Measurements from ENCODE around the gene AFF2. TPM values are rescaled to one million over a fixed set of nuclear protein-coding genes. Genes with fewer than 3 reads are reported as not detected.

The AFF2 gene
- total and polyA plus RNA-seq, 2 donors from 2014 or later: 0.09 to 5.7 TPM

DNA sequence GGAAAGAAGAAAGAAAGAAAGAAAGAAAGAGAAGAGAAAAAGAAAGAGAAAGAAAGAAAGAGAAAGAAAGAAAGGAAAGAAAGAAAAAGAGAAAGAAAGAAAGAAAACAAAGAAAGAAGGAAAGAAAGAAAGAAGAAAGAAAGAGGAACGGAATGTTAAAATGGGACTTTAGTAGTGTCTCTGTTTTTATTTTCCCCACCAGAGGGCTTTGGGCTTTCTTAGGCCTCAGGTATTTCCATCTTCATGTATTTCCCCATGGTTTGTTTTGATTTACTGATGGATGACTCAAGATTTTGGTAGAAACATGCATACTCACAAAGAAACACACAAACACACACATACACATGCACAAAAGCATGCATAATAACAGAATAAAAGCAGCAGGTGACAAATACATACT is 181.2 kb downstream of the AFF2 start:
- intact Hi-C loops (cut with DNase I): no loop called here
- H3K4me3 ChIP-seq (ENCODE audit: low read length in 3 of 3): no peak overlapping the region
- H3K4me1 ChIP-seq (ENCODE audit: control insufficient read depth in 2 of 3, insufficient read depth in 2 of 3, low read depth in 1 of 3, low read length in 3 of 3): no peaks in the 10 kb centered on the region
- H3K27me3 ChIP-seq (ENCODE audit: control insufficient read depth, insufficient read depth, low read length): no peaks in the 10 kb centered on the region
- no peak overlapping the region for H3K9ac ChIP-seq (ENCODE audit: low read length in 3 of 3)
- DNase-seq: no peak
- no peaks in the 10 kb centered on the region for H3K36me3 ChIP-seq (ENCODE audit: control insufficient read depth in 2 of 3, insufficient read depth in 3 of 3, low read length in 3 of 3)
- H3K9me3 ChIP-seq (ENCODE audit: control insufficient read depth in 2 of 3, insufficient read depth in 1 of 3, low read length in 3 of 3): no peaks in the 10 kb centered on the region
- no peak for FAIRE-seq
- H3K27ac ChIP-seq (ENCODE audit: low read depth in 2 of 2, low read length in 2 of 2): no peak overlapping the region
- TF ChIP-seq, protein P1, sequence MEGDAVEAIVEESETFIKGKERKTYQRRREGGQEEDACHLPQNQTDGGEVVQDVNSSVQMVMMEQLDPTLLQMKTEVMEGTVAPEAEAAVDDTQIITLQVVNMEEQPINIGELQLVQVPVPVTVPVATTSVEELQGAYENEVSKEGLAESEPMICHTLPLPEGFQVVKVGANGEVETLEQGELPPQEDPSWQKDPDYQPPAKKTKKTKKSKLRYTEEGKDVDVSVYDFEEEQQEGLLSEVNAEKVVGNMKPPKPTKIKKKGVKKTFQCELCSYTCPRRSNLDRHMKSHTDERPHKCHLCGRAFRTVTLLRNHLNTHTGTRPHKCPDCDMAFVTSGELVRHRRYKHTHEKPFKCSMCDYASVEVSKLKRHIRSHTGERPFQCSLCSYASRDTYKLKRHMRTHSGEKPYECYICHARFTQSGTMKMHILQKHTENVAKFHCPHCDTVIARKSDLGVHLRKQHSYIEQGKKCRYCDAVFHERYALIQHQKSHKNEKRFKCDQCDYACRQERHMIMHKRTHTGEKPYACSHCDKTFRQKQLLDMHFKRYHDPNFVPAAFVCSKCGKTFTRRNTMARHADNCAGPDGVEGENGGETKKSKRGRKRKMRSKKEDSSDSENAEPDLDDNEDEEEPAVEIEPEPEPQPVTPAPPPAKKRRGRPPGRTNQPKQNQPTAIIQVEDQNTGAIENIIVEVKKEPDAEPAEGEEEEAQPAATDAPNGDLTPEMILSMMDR (IDR thresholded peaks at IDR 0.05; ENCODE audit: borderline replicate concordance, extremely low read depth, insufficient read depth): no peak

DNA sequence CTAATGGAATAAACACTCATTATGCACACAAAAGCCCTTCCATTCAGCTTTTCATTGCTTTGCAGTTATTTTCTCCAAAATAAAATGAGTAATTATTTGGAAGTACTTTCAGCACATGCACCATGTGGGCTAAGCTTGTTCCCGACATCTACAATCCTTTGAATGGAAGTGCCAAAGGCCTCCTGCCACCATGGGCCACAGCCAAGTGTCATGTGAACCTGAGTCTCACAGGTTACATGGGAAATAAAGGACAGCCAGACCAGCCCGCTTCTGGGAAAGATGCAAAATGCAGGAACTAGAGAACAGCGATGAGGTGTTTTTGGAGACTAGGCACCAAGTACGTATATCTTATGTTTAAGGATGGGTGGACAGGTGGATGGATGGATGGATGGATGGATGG is 181.8 kb downstream of the AFF2 start:
- intact Hi-C loops (cut with DNase I): no loop called here
- no peak for FAIRE-seq
- TF ChIP-seq, protein P1 (IDR thresholded peaks at IDR 0.05; ENCODE audit: borderline replicate concordance, extremely low read depth, insufficient read depth): no peak

DNA sequence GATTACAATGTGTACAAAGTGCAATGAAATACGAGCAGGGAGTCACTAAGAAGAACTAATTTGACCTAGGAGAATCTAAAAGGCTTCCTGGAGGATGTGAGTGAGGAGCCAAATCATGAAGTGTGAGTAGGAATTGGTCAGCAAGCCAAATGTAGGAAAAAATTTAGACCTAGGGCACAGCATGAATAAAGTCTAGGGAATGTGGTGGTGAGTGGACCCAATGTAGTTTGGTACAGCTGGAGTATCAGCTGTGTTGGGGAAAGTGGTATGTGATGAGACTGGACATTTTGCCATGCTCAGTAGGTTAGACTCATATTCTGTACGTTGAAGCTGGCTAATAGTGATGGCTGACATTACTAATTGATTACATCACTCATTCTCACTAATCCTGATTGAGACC is 191.0 kb downstream of the AFF2 start:
- H3K27me3 ChIP-seq (ENCODE audit: control insufficient read depth, insufficient read depth, low read length): no peaks in the 10 kb centered on the region
- no peak overlapping the region for H3K9ac ChIP-seq (ENCODE audit: low read length in 3 of 3)
- TF ChIP-seq, protein P1 (IDR thresholded peaks at IDR 0.05; ENCODE audit: borderline replicate concordance, extremely low read depth, insufficient read depth): no peak
- no peaks in the 10 kb centered on the region for H3K9me3 ChIP-seq (ENCODE audit: control insufficient read depth in 2 of 3, insufficient read depth in 1 of 3, low read length in 3 of 3)
- DNase-seq: no peak
- H3K27ac ChIP-seq (ENCODE audit: low read depth in 2 of 2, low read length in 2 of 2): no peak overlapping the region
- no peaks in the 10 kb centered on the region for H3K4me1 ChIP-seq (ENCODE audit: control insufficient read depth in 2 of 3, insufficient read depth in 2 of 3, low read depth in 1 of 3, low read length in 3 of 3)
- FAIRE-seq: no peak
- intact Hi-C loops (cut with DNase I): no loop called here
- no peaks in the 10 kb centered on the region for H3K36me3 ChIP-seq (ENCODE audit: control insufficient read depth in 2 of 3, insufficient read depth in 3 of 3, low read length in 3 of 3)
- no peak overlapping the region for H3K4me3 ChIP-seq (ENCODE audit: low read length in 3 of 3)

More for the DNA sequence above, 181.8 kb downstream of the AFF2 start:
- Histone ChIP-seq H3K36me3 (ENCODE audit: control insufficient read depth in 2 of 3, insufficient read depth in 3 of 3, low read length in 3 of 3) (no peaks in the 10 kb centered on the region), H3K4me3 (ENCODE audit: low read length in 3 of 3) (no peak overlapping the region), H3K27ac (ENCODE audit: low read depth in 2 of 2, low read length in 2 of 2) (no peak overlapping the region), H3K9me3 (ENCODE audit: control insufficient read depth in 2 of 3, insufficient read depth in 1 of 3, low read length in 3 of 3) (no peaks in the 10 kb centered on the region), H3K9ac (ENCODE audit: low read length in 3 of 3) (no peak overlapping the region), H3K4me1 (ENCODE audit: control insufficient read depth in 2 of 3, insufficient read depth in 2 of 3, low read depth in 1 of 3, low read length in 3 of 3) (no peaks in the 10 kb centered on the region), H3K27me3 (ENCODE audit: control insufficient read depth, insufficient read depth, low read length) (no peaks in the 10 kb centered on the region)
- DNase-seq: no peak

DNA sequence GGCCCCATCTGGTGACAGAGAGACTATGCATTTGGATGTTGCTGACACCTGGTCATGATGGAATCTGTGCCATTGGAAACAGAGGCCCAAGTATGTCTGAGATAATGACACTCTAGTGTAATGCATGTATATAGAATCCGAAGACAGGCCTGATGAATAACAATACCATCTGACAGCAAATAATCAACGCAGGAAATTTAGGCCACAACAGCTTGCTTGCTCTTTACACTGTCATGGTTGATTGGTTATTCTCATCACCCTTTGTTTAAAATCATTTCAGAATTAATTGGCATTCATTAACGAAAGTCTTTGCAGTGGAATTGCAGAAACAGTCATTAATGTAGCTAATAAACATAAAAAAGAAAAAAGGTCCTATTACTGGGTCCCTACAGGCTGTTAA is 194.8 kb downstream of the AFF2 start:
- no peaks in the 10 kb centered on the region for H3K4me1 ChIP-seq (ENCODE audit: control insufficient read depth in 2 of 3, insufficient read depth in 2 of 3, low read depth in 1 of 3, low read length in 3 of 3)
- H3K9ac ChIP-seq (ENCODE audit: low read length in 3 of 3): no peak overlapping the region
- no peaks in the 10 kb centered on the region for H3K9me3 ChIP-seq (ENCODE audit: control insufficient read depth in 2 of 3, insufficient read depth in 1 of 3, low read length in 3 of 3)
- TF ChIP-seq, protein P1 (IDR thresholded peaks at IDR 0.05; ENCODE audit: borderline replicate concordance, extremely low read depth, insufficient read depth): no peak
- no peaks in the 10 kb centered on the region for H3K27me3 ChIP-seq (ENCODE audit: control insufficient read depth, insufficient read depth, low read length)
- H3K4me3 ChIP-seq (ENCODE audit: low read length in 3 of 3): no peak overlapping the region
- H3K27ac ChIP-seq (ENCODE audit: low read depth in 2 of 2, low read length in 2 of 2): no peak overlapping the region
- DNase-seq (no peak), FAIRE-seq (no peak)
- no peaks in the 10 kb centered on the region for H3K36me3 ChIP-seq (ENCODE audit: control insufficient read depth in 2 of 3, insufficient read depth in 3 of 3, low read length in 3 of 3)
- intact Hi-C loops (cut with DNase I): no loop called here
